Measurements from ENCODE around the gene SPAG16. TPM values are rescaled to one million over a fixed set of nuclear protein-coding genes. Genes with fewer than 3 reads are reported as not detected.
A peak's percentile ranks its signal among the peaks of the same experiment; 100 is the strongest.

Gene SPAG16
- total and polyA plus RNA-seq, 2 of the 13 experiments (the other 11 are each of a cell fraction or from before 2014, with no cell fraction given), result 9.6 to 26.5 TPM

- TF ChIP-seq, protein P1, sequence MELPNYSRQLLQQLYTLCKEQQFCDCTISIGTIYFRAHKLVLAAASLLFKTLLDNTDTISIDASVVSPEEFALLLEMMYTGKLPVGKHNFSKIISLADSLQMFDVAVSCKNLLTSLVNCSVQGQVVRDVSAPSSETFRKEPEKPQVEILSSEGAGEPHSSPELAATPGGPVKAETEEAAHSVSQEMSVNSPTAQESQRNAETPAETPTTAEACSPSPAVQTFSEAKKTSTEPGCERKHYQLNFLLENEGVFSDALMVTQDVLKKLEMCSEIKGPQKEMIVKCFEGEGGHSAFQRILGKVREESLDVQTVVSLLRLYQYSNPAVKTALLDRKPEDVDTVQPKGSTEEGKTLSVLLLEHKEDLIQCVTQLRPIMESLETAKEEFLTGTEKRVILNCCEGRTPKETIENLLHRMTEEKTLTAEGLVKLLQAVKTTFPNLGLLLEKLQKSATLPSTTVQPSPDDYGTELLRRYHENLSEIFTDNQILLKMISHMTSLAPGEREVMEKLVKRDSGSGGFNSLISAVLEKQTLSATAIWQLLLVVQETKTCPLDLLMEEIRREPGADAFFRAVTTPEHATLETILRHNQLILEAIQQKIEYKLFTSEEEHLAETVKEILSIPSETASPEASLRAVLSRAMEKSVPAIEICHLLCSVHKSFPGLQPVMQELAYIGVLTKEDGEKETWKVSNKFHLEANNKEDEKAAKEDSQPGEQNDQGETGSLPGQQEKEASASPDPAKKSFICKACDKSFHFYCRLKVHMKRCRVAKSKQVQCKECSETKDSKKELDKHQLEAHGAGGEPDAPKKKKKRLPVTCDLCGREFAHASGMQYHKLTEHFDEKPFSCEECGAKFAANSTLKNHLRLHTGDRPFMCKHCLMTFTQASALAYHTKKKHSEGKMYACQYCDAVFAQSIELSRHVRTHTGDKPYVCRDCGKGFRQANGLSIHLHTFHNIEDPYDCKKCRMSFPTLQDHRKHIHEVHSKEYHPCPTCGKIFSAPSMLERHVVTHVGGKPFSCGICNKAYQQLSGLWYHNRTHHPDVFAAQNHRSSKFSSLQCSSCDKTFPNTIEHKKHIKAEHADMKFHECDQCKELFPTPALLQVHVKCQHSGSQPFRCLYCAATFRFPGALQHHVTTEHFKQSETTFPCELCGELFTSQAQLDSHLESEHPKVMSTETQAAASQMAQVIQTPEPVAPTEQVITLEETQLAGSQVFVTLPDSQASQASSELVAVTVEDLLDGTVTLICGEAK (IDR thresholded peaks at IDR 0.05), result no peak
- TF ChIP-seq, protein P1 (CRISPR knock-in tag; IDR thresholded peaks at IDR 0.05), result no peak
Observed at GRCh38 chr2:213766062-213766461, 481.8 kb downstream of the SPAG16 start (continued).

GRCh38 chr2:213766465-213766901 is 482.2 kb downstream of the SPAG16 start:
- CTCF ChIA-PET (ENCODE audit: low intra/inter-chr PET ratio, low total read pairs), result no interaction called here
- ATAC-seq, result no peak; the same call in 2 of the 3 replicates

More at GRCh38 chr2:213766465-213766901, 482.2 kb downstream of the SPAG16 start:
- H3K27me3 ChIP-seq (ENCODE audit: control insufficient read depth in 1 of 2, insufficient read depth in 2 of 2, low read length in 2 of 2), result no peaks in the 10 kb centered on the region
- peak overlapping the region; percentile 19; the same call in 1 of the 2 replicates for H3K4me2 ChIP-seq (ENCODE audit: low read depth, low read length)
- H3K4me3 ChIP-seq (replicated peaks in 1 of 3; ENCODE audit: insufficient read depth in 1 of 3, low read depth in 2 of 3, low read length in 3 of 3), result no peak overlapping the region
- no peaks in the 10 kb centered on the region for H3K4me1 ChIP-seq (ENCODE audit: insufficient read depth, low read length)
- H3K79me2 ChIP-seq (ENCODE audit: insufficient read depth, low read length), result no peaks in the 10 kb centered on the region
- 6% methylated on average over 3 of the region's 3 CpGs for whole genome bisulfite sequencing (ENCODE audit: low lambda C conversion rate)
- intact Hi-C loops (cut with micrococcal nuclease; ENCODE audit: unreplicated experiment), result no loop called here
- H3K9ac ChIP-seq (ENCODE audit: insufficient read depth, low read depth, low read length), result no peak overlapping the region
- BruUV-seq (replicated peaks), result no TSS peak
- POLR2A ChIA-PET, result no interaction called here
- DNase-seq (ENCODE audit: low spot score) (no peak), FAIRE-seq (no peak)
- H2AFZ ChIP-seq (ENCODE audit: low read length), result no peak overlapping the region
- TF ChIP-seq HIVEP1 (CRISPR knock-in tag; IDR thresholded peaks at IDR 0.05) (no peak), XRCC5 (optimal IDR thresholded peaks at IDR 0.05; ENCODE audit: low read length) (no peak), SNAI1 (CRISPR knock-in tag; IDR thresholded peaks at IDR 0.05; ENCODE audit: borderline replicate concordance) (no peak), ZNF282 (IDR thresholded peaks at IDR 0.05; ENCODE audit: partially characterized antibody) (no peak), ZBTB21 (CRISPR knock-in tag; IDR thresholded peaks at IDR 0.05) (no peak)
- H4K20me1 ChIP-seq (ENCODE audit: insufficient read depth, low read length), result no peaks in the 10 kb centered on the region
- H3K9me3 ChIP-seq (ENCODE audit: low read length), result no peaks in the 10 kb centered on the region
- no peak overlapping the region for H3K27ac ChIP-seq (ENCODE audit: extremely low read length, insufficient read depth, low read length)
- in situ Hi-C loops (cut with HindIII; ENCODE audit: extremely low pct_ligation_motif_present, low pct_unique_long_range_greater_than_20kb), result no loop called here
- no peaks in the 10 kb centered on the region for H3K36me3 ChIP-seq (replicated peaks in 1 of 2; ENCODE audit: control insufficient read depth in 1 of 2, insufficient read depth in 2 of 2, low read length in 2 of 2)
